Activated CD4-positive, alpha-beta T cell treated with anti-CD3 and anti-CD28 coated beads for 48 hours (primary cell): Measurements from ENCODE around the gene SSTR4.
"Not testable (repeated sequence)": the region's sequence is repeated elsewhere in the genome, so short reads cannot be mapped to it uniquely, and the experiment has no call there.

Experiments used
- DNase-seq: peaks from one replicate; pipeline ENCODE4 v3.0.0-alpha.2; 2020

The SSTR4 gene

GRCh38 chr20:23018941-23019340 is 16.2 kb upstream of the SSTR4 start:
- DNase-seq: no peak

GRCh38 chr20:23019403-23019802 is 15.7 kb upstream of the SSTR4 start:
- DNase-seq: no peak

- no peak for DNase-seq
Measured at GRCh38 chr20:23020230-23021018, 14.7 kb upstream of the SSTR4 start.

GRCh38 chr20:23021541-23021940 is 13.6 kb upstream of the SSTR4 start:
- DNase-seq: no peak

- DNase-seq: no peak
Measured at GRCh38 chr20:23021951-23022350, 13.2 kb upstream of the SSTR4 start.

- no peak for DNase-seq
Measured at GRCh38 chr20:23022849-23023248, 12.3 kb upstream of the SSTR4 start.

GRCh38 chr20:23023621-23024177 is 11.4 kb upstream of the SSTR4 start:
- no peak for DNase-seq

GRCh38 chr20:23024701-23025100 is 10.4 kb upstream of the SSTR4 start:
- no peak for DNase-seq

GRCh38 chr20:23025503-23025902 is 9.6 kb upstream of the SSTR4 start:
- DNase-seq: not testable (repeated sequence)

- DNase-seq: no peak
Measured at GRCh38 chr20:23027721-23028120, 7.4 kb upstream of the SSTR4 start.

- DNase-seq: no peak
Measured at GRCh38 chr20:23028392-23028791, 6.7 kb upstream of the SSTR4 start.

GRCh38 chr20:23029324-23029723 is 5.8 kb upstream of the SSTR4 start:
- no peak for DNase-seq

- DNase-seq: no peak
Measured at GRCh38 chr20:23031346-23031745, 3.8 kb upstream of the SSTR4 start.

- DNase-seq: no peak
Measured at GRCh38 chr20:23032056-23032749, 2.9 kb upstream of the SSTR4 start.

- DNase-seq: no peak
Measured at GRCh38 chr20:23032750-23033078, 2.4 kb upstream of the SSTR4 start.

GRCh38 chr20:23033918-23034317 is 1.2 kb upstream of the SSTR4 start:
- DNase-seq: no peak

GRCh38 chr20:23035731-23036130 is 619 bp downstream of the SSTR4 start:
- no peak for DNase-seq

GRCh38 chr20:23036371-23036770 is 1.3 kb downstream of the SSTR4 start:
- DNase-seq: no peak

- DNase-seq: no peak
Measured at GRCh38 chr20:23037017-23037481, 1.9 kb downstream of the SSTR4 start.

- DNase-seq: no peak
Measured at GRCh38 chr20:23039136-23039875, 4.2 kb downstream of the SSTR4 start.

- no peak for DNase-seq
Measured at GRCh38 chr20:23039885-23040508, 4.9 kb downstream of the SSTR4 start.

GRCh38 chr20:23042270-23042669 is 7.2 kb downstream of the SSTR4 start:
- no peak for DNase-seq

- no peak for DNase-seq
Measured at GRCh38 chr20:23043376-23043775, 8.3 kb downstream of the SSTR4 start.
